Measurements from ENCODE around the gene PRSS21. TPM values are rescaled to one million over a fixed set of nuclear protein-coding genes. Genes with fewer than 3 reads are reported as not detected.

Gene PRSS21
- total RNA-seq, 2 experiments from 2014 or later = not detected

GRCh38 chr16:2817340-2818271, 569 bp downstream of the PRSS21 start:
- no peaks in the 10 kb centered on the region for H3K27me3 ChIP-seq (ENCODE audit: control insufficient read depth in 1 of 2, insufficient read depth in 2 of 2, low read length in 2 of 2)
- intact Hi-C loops (cut with DNase I, micrococcal nuclease) = no loop called here
- TF ChIP-seq, protein P1, sequence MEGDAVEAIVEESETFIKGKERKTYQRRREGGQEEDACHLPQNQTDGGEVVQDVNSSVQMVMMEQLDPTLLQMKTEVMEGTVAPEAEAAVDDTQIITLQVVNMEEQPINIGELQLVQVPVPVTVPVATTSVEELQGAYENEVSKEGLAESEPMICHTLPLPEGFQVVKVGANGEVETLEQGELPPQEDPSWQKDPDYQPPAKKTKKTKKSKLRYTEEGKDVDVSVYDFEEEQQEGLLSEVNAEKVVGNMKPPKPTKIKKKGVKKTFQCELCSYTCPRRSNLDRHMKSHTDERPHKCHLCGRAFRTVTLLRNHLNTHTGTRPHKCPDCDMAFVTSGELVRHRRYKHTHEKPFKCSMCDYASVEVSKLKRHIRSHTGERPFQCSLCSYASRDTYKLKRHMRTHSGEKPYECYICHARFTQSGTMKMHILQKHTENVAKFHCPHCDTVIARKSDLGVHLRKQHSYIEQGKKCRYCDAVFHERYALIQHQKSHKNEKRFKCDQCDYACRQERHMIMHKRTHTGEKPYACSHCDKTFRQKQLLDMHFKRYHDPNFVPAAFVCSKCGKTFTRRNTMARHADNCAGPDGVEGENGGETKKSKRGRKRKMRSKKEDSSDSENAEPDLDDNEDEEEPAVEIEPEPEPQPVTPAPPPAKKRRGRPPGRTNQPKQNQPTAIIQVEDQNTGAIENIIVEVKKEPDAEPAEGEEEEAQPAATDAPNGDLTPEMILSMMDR (IDR thresholded peaks at IDR 0.05) = no peak
- Mint-ChIP-seq H3K9me3 (no peaks in the 10 kb centered on the region), H3K36me3 (ENCODE audit: low read depth) (no peaks in the 10 kb centered on the region), H3K27me3 (no peaks in the 10 kb centered on the region), H3K4me3 (no peak overlapping the region), H3K27ac (no peak overlapping the region), H3K4me1 (ENCODE audit: low read depth) (no peaks in the 10 kb centered on the region)
- peak in 1 of 14 experiments; percentile 21 for DNase-seq
- peaks cover 0 to 6% of the 10 kb centered on the region in 2 experiments for H3K9me3 ChIP-seq (ENCODE audit: control insufficient read depth in 1 of 2, insufficient read depth in 1 of 2, low read length in 2 of 2)
- POLR2A ChIA-PET = no interaction called here
- H3K4me1 ChIP-seq (ENCODE audit: insufficient read depth, low read length) = no peaks in the 10 kb centered on the region
- no peaks in the 10 kb centered on the region for H3K36me3 ChIP-seq (ENCODE audit: insufficient read depth, low read length)
- CTCF ChIA-PET = interaction anchor here (1.4 kb wide), 1 partner anchor 51 kb away, joined by 7 read pairs; no protein-coding TSS in a partner anchor
- no peak overlapping the region for H3K27ac ChIP-seq (ENCODE audit: low read depth in 1 of 2, low read length in 2 of 2)
- no peak overlapping the region for H3K4me3 ChIP-seq (ENCODE audit: low read length)
- no peak for ATAC-seq (ENCODE audit: poor library complexity)

GRCh38 chr16:2818272-2818876, 1.3 kb downstream of the PRSS21 start:
- Histone ChIP-seq H3K27ac (ENCODE audit: low read depth in 1 of 2, low read length in 2 of 2) (no peak overlapping the region), H3K36me3 (ENCODE audit: insufficient read depth, low read length) (no peaks in the 10 kb centered on the region), H3K4me3 (ENCODE audit: low read length) (no peak overlapping the region), H3K9me3 (ENCODE audit: control insufficient read depth in 1 of 2, insufficient read depth in 1 of 2, low read length in 2 of 2) (peaks cover 0 to 6% of the 10 kb centered on the region in 2 experiments), H3K4me1 (ENCODE audit: insufficient read depth, low read length) (no peaks in the 10 kb centered on the region), H3K27me3 (ENCODE audit: control insufficient read depth in 1 of 2, insufficient read depth in 2 of 2, low read length in 2 of 2) (no peaks in the 10 kb centered on the region)
- intact Hi-C loops (cut with DNase I, micrococcal nuclease) = no loop called here
- Mint-ChIP-seq H3K4me3 (no peak overlapping the region), H3K27me3 (no peaks in the 10 kb centered on the region), H3K9me3 (no peaks in the 10 kb centered on the region), H3K36me3 (ENCODE audit: low read depth) (no peaks in the 10 kb centered on the region), H3K4me1 (ENCODE audit: low read depth) (no peaks in the 10 kb centered on the region), H3K27ac (no peak overlapping the region)
- TF ChIP-seq, protein P1 (IDR thresholded peaks at IDR 0.05) = no peak
- no peak for DNase-seq
- ChIA-PET CTCF (no interaction called here), POLR2A (no interaction called here)
- no peak for ATAC-seq (ENCODE audit: poor library complexity)

DNA sequence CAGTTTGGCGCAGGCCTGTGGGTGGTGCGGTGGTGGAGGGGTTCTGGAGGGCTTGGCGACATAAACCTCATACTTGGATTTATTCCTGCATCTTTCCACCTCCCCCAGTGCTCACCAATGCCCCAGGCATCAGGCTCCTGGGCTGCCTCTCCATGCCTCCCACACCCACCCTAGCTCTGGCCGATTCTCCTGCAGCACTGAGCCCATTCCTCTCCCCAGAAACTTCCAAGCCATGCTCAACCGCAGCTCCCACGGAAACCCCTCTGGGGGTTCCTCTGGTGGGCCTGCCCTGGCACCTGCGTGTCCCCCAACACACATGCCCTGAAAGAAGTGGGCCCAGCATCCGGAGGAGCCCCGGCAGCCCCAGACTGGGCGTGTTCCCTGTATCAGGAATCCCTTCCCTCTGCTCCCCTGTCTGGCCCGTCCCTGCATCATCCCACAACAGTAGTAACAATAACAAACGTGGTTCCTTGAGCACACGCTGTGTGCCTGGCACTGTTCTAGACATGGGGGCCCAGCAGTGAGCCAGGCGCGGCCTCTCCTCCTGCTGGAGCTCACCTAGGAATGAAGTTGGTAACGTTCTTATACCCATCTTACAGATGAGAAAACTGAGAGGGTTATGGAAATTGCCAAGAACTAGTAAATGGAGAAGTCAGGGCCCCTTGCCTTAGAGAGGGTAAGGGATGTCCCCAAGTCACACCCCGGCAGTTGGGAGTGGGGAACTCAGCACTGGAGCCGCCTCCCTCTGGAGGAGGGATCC, 2.3 kb downstream of the PRSS21 start:
- Histone ChIP-seq H3K36me3 (ENCODE audit: insufficient read depth, low read length) (no peaks in the 10 kb centered on the region), H3K4me1 (ENCODE audit: insufficient read depth, low read length) (no peaks in the 10 kb centered on the region), H3K27me3 (ENCODE audit: control insufficient read depth in 1 of 2, insufficient read depth in 2 of 2, low read length in 2 of 2) (no peaks in the 10 kb centered on the region), H3K9me3 (ENCODE audit: control insufficient read depth in 1 of 2, insufficient read depth in 1 of 2, low read length in 2 of 2) (peaks cover 0 to 6% of the 10 kb centered on the region in 2 experiments), H3K27ac (ENCODE audit: low read depth in 1 of 2, low read length in 2 of 2) (no peak overlapping the region), H3K4me3 (ENCODE audit: low read length) (no peak overlapping the region)
- Mint-ChIP-seq H3K27ac (no peak overlapping the region), H3K36me3 (ENCODE audit: low read depth) (no peaks in the 10 kb centered on the region), H3K27me3 (no peaks in the 10 kb centered on the region), H3K9me3 (no peaks in the 10 kb centered on the region), H3K4me1 (ENCODE audit: low read depth) (no peaks in the 10 kb centered on the region), H3K4me3 (no peak overlapping the region)
- intact Hi-C loops (cut with DNase I, micrococcal nuclease) = no loop called here
- TF ChIP-seq, protein P1 (IDR thresholded peaks at IDR 0.05) = no peak
- no peak for ATAC-seq (ENCODE audit: poor library complexity)
- POLR2A ChIA-PET = no interaction called here
- CTCF ChIA-PET = no interaction called here
- no peak for DNase-seq
